Neural progenitor cell (in vitro differentiated cells): ENCODE results near the gene VWA5B2.

ENCODE experiments used
- EZH2 ChIP-seq: fragments of 200-600 bp; sonication (generic); IDR thresholded peaks from 2 replicates; pipeline ENCODE4 v1.6.1; 2017; ENCODE audit warnings: antibody characterized with exemption, mild to moderate bottlenecking, moderate library complexity
- EZH2phosphoT487 ChIP-seq: fragments of 200-600 bp; sonication (generic); IDR thresholded peaks from 2 replicates; pipeline ENCODE4 v1.6.1; 2017; ENCODE audit warnings: antibody characterized with exemption
- TF ChIP-seq, protein P1 (sequence below): fragments of 200-600 bp; sonication (generic); IDR thresholded peaks from 2 replicates; pipeline ENCODE4 v1.5.1; 2017; ENCODE audit warnings: antibody characterized with exemption, mild to moderate bottlenecking

- TF ChIP-seq, protein P1, sequence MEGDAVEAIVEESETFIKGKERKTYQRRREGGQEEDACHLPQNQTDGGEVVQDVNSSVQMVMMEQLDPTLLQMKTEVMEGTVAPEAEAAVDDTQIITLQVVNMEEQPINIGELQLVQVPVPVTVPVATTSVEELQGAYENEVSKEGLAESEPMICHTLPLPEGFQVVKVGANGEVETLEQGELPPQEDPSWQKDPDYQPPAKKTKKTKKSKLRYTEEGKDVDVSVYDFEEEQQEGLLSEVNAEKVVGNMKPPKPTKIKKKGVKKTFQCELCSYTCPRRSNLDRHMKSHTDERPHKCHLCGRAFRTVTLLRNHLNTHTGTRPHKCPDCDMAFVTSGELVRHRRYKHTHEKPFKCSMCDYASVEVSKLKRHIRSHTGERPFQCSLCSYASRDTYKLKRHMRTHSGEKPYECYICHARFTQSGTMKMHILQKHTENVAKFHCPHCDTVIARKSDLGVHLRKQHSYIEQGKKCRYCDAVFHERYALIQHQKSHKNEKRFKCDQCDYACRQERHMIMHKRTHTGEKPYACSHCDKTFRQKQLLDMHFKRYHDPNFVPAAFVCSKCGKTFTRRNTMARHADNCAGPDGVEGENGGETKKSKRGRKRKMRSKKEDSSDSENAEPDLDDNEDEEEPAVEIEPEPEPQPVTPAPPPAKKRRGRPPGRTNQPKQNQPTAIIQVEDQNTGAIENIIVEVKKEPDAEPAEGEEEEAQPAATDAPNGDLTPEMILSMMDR = no peak
- no peak for TF ChIP-seq EZH2
- no peak for TF ChIP-seq EZH2phosphoT487
Observed at GRCh38 chr3:184234671-184235380, 5.4 kb downstream of the VWA5B2 start.
